Hematopoietic multipotent progenitor cell treated with erythropoietin and hydrocortisone succinate and interleukin-3 and kit ligand, for 4 days (in vitro differentiated cells): ENCODE results near the gene SOAT1.
"Not testable (repeated sequence)": the region's sequence is repeated elsewhere in the genome, so short reads cannot be mapped to it uniquely, and the experiment has no call there.

Experiments
- DNase-seq: peaks from one replicate; pipeline ENCODE4 v3.0.0-alpha.2; 2015

The SOAT1 gene

DNA sequence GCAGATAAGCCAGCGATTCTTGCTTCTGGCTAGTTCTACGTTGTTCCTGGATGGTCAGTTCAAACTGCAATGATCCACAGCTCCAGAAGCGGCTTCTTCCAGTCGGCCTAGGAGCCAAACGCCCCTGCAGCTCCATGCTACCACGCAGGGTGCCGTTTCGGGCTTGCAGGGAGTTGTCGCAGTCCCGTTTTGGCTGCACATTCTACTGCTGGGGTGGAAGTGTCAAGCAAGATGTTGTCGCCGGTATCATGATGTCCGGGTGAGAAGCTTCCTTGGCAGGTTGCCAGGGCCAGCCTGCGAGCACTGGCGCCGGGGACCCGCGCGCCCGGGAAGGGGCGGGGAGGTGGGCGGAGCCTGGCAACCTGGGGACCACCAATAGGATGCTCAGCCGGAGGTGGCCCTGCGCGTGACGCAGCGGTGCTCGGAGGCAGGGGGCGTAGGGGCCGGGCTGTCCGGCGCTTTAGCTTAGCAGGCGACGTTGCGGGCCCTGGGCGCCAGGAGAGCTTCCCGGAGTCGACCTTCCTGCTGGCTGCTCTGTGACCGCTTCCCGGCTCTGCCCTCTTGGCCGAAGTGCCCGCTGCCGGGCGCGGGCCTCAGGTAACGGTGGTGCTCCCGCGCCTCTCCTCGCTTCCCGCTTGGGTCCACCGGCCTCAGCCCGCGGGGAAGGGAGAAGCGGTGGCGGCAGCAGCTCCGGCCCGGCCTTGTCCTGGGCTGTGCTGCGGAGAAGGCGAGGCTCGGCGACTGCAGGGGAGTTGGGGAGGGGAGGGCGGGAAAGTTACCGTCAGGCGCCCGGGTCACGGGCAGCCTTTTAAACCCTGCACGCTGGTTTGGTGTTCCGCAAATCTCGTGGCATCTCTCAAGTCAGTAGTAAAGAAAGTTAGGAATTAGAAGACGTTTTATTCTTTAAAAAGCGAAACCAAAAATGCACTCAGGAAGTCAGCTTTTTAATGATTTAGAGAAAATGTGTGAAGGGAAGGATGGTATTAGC is at the start of gene SOAT1:
Gene SOAT1, plus strand, starts transcription at position 458 of the 988 bp plus-strand sequence. CDS start 8,888 bp downstream, outside the sequence.
- peak; percentile 97 for DNase-seq

DNA sequence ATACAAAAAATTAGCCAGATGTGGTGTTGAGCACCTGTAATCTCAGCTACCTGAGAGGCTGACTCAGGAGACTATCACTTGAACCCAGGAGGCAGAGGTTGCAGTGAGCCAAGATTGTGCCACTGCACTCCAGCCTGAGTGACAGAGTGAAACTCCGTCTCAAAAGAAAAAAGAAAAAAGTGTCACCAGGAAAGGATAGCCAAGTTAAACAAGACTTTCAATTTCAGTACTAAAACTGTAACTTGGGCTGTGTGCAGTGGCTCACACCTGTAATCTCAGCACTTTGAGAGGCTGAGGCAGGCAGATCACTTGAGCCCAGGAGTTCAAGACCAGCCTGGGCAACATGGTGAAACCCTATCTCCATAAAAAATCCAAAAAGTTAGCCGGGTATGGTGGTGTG is 48.2 kb upstream of the SOAT1 start:
- DNase-seq, result not testable (repeated sequence)

GRCh38 chr1:179247923-179248322 is 45.7 kb upstream of the SOAT1 start:
- DNase-seq, result no peak

GRCh38 chr1:179251675-179252074 is 41.9 kb upstream of the SOAT1 start:
- DNase-seq, result peak; percentile 40

DNA sequence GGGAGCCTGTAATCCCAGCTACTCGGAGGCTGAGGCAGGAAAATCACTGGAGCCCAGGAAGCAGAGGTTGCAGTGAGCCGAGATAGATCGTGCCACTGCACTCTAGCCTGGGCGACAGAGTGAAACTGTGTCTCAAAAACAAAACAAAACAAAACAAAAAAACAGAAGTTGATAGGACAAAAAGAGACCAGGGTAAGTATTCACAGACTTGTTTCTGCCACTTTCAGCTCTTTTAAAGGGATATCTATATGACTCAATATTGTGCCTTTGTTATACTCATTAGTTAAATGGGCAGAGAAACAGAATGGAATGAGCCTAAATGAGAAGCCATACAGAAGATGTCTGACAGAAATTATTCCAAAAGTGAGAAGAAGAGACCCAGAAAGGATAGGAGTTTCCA is 41.0 kb upstream of the SOAT1 start:
- no peak for DNase-seq

GRCh38 chr1:179253286-179253972 is 40.2 kb upstream of the SOAT1 start:
- peak; percentile 38 for DNase-seq

DNA sequence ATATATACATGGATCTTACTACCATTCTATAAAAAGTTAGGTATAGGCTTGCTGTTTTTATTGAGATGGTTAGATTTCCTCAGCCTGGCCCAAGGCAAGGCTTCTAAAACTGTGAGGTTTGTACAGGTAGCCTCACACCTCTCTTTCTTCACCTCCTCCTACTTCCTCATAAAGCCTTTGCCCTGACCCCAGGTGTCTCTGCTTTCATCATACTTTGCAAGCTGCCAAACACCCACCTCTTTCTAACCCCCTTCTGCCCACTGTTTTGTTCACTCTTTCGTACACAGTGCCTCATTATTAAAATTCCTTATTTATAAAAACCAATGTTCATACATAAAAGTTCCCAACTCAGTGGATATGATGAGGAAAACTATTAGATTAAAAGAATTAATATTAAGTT is 31.4 kb upstream of the SOAT1 start:
- DNase-seq, result no peak

DNA sequence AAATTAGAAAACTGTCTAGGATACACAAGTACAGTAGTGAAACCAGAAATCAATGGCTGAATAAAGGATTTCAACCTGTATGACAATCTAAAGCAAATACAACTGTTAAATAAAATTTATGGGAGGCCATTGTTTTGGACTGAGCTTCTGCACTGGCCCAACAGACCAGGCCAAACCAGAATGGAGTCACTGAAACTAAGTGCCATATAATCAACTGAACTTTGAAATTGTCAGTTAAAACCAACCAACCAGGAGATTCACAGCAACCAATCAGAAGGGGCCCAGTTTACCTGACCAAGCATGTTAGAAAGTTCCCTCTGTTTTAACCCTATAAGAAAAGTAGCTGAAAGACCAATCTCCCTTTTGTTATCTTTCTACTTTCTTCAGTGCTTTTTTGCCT is 30.5 kb upstream of the SOAT1 start:
- no peak for DNase-seq

DNA sequence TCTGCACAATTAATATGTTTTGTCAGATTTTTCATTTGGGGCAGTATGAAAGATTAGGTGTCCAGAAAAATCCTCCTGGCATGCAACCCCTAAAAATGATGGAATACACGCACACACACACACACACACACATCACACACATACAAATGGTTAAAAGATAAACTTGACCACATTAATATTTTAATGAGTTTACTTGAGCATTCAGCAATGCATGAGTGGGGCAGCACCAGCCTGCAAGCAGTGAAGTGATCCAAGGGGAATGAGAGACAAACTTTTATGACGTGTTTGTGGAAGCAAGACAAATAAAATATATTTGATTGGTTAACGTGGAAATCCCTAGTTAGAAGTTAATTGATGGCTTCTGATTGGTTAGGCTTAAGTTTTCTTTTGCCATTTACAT is 29.1 kb upstream of the SOAT1 start:
- no peak for DNase-seq

- no peak for DNase-seq
Measured at GRCh38 chr1:179269071-179269470, 24.5 kb upstream of the SOAT1 start.

DNA sequence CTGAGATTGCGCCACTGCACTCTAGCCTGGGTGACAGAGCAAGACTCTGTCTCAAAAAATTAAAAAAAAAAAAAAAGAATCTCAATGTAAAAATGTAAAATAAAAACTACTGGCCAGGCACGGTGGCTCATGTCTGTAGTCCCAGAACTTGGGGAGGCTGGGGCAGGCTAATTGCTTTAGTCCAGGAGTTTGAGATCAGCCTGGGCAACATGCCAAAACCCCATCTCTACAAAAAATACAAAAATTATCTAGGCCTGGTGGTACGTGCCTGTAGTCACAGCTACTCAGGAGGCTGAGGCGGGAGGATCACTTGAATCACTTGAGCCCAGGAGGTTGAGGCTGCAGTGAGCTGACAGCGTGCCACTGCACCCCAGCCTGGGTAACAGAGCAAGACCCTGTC is 19.2 kb upstream of the SOAT1 start:
- not testable (repeated sequence) for DNase-seq

DNA sequence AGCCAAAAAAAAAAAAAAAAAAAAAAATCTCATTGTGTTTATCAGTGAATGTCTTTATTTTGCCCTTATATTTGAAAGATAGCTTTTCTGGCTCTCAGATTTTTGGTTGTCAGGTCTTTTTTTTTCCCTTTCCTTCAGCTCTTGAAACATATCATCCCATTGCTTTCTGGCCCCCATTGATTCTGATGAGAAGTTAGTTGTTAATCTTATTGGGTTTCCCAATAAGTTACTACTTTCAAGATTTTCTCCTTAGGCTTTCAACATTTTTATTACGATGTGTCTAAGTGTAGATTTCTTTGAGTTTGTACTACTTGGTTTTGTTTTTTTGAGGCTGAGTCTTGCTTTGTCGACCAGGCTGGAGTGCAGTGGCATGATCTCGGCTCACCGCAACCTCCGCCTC is 14.7 kb upstream of the SOAT1 start:
- no peak for DNase-seq

DNA sequence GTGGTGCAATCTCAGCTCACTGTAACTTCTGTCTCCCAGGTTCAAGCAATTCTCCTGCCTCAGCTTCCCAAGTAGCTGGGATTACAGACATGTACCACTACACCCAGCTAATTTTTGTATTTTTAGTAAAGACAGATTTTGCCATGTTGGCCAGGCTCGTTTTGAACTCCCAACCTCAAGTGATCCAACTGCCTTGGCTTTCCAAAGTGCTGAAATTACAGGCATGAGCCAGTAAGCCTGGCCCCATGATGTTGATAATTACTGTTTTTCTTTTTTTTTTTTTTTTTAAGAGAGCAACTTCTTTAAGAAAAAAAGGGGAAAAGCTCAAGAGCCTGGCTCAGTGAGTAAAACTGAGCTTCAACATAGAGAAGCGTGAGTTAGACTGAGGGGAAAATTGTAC is 9.6 kb upstream of the SOAT1 start:
- DNase-seq, result no peak

DNA sequence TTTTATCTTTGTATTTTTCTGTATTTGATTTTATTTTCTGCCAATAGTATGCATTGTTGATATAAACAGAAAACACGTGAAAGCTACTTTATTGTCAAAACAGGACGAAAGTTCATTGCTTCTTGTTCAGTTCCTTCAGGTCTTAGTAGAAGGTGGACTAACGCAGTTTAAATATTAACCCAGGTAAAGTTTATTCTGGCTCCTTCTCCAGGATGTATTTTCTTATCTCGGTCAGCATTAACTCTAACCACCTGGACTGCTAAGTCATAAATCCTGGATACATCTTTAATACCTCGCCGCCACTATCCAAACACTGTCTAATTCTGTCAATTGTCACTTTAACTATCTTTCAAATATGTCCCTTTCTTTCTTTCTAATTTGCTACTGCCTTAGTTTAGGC is 5.7 kb upstream of the SOAT1 start:
- DNase-seq, result no peak

- no peak for DNase-seq
Measured at GRCh38 chr1:179288977-179289376, 4.6 kb upstream of the SOAT1 start.

DNA sequence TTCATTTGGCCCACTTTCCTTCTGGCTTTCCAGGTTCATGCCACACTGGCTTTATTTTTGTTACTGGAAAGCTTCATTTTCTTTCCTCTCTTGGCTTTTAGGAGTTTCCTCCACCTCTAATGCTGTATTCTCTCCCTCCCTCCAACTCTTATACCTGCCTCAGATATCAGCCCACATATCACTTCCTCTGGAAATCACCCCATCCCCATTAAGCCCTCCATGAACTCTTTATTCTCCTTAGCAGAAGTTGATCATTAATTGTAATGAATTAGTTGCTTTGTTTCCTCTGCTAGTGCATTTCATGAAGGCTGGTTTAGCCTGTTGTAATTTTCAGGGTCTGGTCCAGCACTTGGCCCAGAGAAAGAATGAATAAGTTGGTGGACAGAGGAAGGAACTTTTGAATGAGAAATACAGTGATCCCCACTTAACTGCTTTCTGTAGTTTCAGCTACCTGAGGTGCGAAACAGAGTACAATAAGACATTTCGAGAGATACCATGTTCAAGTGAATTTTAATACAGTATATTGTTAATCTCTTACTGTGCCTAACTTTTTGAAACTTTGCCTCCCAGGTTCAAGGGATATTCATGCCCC is 1.7 kb downstream of the SOAT1 start:
- DNase-seq, result no peak

DNA sequence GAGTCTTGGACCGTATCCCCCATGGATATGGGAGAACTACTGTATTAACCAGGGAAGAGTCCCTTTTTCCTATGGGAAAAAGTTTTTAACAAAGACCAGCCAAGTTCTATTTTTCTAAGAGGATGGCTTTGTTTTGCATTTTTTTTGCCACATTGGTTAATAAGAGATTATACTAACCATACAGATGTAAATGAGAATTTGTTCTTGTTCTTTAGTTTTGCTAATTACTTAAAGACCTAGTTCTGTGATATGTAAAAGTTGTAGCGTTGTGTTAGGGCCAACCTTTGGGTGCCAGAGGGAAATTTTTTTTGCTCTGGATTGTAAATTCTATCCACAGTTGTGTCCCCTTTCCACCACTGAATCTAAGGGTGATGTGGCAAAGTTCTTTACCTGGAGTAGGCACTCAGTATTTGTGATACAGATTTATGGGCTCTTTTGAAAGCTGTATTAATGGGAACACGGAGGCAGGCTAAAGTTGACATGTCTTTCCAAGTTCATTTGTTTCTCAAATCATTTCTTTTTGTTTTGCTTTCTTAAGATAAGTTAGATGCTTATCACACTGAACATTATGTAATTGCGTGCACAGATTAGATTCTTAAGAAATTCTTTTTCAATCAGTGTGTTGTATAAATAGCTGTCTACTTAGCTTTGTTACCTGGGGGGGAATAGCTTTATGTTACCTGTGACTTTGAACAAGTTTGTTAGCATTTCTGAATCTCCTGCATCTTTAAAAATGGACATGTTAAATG is 2.9 kb downstream of the SOAT1 start:
- DNase-seq, result no peak

GRCh38 chr1:179297105-179297378 is 3.4 kb downstream of the SOAT1 start:
- DNase-seq, result no peak

GRCh38 chr1:179298952-179299351 is 5.4 kb downstream of the SOAT1 start:
- DNase-seq, result peak; percentile 11

- DNase-seq, result no peak
Measured at GRCh38 chr1:179300112-179300511, 6.5 kb downstream of the SOAT1 start.

GRCh38 chr1:179302070-179302469 is 8.5 kb downstream of the SOAT1 start:
- no peak for DNase-seq

- DNase-seq, result no peak
Measured at GRCh38 chr1:179303200-179303785, 9.7 kb downstream of the SOAT1 start.

DNA sequence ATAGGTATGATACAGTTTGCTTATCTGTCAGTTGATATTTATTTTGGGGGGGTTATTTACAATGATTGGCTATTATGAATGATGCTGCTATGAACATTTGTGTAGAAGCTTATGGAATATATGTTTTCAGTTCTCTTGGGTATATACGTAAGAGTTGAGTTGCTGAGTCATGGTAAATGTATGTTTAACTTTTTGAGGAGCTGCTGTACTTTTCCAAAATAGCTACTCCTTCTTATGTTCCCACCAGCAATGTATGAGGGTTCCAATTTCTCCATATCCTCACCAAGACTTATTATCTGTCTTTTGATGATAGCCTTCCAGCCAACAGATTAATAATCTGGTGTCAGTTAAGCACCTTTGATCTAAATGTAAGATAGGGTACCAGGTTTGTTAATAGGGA is 11.9 kb downstream of the SOAT1 start:
- no peak for DNase-seq
